ENCODE data around the gene DES.
A peak's percentile ranks its signal among the peaks of the same experiment; 100 is the strongest.

Gene DES

GRCh38 chr2:219418155-219419011 lies at the start of gene DES:
Gene DES (plus strand): TSS chr2:219418377. CDS start chr2:219418463, 86 bp downstream.
- no peak within 1 kb of the TSS for H3K4me3 ChIP-seq (ENCODE audit: low read length)
- TF ChIP-seq ZNF274 (IDR thresholded peaks at IDR 0.05; ENCODE audit: low read depth, low read length), result no peak

DNA sequence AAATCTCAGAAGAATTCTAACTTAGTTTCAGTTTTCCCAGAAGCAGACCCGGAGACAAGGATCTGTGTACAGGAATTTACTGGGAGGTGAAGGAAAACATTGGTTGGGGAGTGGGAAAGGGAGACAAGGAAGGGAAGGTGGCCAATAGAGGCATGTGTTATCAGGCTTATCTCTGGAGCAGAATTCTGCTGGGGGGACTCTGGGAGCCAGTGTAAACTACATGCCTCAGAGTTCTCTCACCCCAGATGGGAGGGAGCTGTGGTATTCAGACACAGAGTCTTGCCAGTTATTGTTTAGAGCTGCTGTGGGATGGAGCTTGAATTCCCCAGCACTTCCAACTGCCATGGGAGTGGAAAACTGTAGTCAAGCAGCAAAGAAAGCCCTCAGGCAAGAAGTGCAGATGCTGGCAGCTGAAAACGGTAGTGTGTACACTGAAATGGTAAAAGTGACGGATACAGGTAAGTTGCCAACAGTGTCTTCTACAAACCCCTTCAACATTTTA lies 49.4 kb upstream of the DES start:
- no peak for TF ChIP-seq ZNF274 (IDR thresholded peaks at IDR 0.05; ENCODE audit: low read depth, low read length)
- H3K4me3 ChIP-seq (ENCODE audit: low read length), result no peak overlapping the region

DNA sequence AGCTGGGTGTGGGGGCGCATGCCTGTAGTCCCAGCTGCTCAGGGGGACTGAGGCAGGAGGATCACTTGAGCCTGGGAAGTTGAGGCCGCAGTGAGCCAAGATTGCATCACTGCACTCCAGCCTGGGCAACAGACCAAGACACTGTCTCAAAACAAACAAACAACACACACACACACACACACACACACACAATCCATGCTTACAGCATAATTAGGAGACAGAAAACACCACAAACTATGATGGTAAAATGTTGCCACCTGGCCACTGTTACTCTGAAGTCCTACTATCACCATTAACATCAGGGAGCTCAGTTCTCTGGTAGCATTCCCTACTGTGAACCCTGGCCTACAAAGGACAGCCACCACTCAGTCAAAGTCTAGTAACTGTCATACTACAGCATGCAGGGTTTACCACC lies 48.7 kb upstream of the DES start:
- no peak overlapping the region for H3K4me3 ChIP-seq (ENCODE audit: low read length)
- no peak for TF ChIP-seq ZNF274 (IDR thresholded peaks at IDR 0.05; ENCODE audit: low read depth, low read length)

GRCh38 chr2:219378163-219378851 lies 39.9 kb upstream of the DES start:
- no peak for TF ChIP-seq ZNF274 (IDR thresholded peaks at IDR 0.05; ENCODE audit: low read depth, low read length)

DNA sequence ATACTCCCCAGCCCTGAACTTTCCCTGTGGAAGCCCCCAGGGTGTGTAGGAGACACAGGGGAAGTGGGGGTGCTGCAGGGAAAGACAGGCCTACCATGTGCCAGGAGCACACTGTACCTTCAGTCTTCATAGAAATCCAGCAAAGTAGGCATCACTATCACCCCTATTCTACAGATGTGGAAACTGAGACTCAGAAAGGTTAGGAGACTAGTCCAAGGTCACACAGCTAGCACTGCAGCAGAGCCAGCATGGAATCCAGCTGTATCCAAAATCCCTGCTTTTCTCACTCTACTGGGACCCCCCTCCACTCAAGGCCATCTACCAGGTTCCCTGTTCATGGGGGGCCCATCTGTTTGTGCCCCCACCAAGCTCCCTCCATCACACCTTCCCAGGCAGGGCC lies 37.3 kb upstream of the DES start:
- no peak overlapping the region for H3K4me3 ChIP-seq (ENCODE audit: low read length)
- no peak for TF ChIP-seq ZNF274 (IDR thresholded peaks at IDR 0.05; ENCODE audit: low read depth, low read length)

More at GRCh38 chr2:219378163-219378851, 39.9 kb upstream of the DES start:
- H3K4me3 ChIP-seq (ENCODE audit: low read length), result no peak overlapping the region

- no peak overlapping the region for H3K4me3 ChIP-seq (ENCODE audit: low read length)
- TF ChIP-seq ZNF274 (IDR thresholded peaks at IDR 0.05; ENCODE audit: low read depth, low read length), result no peak
These were observed 36.7 kb upstream of the DES start for GRCh38 chr2:219381448-219381847.

- no peak overlapping the region for H3K4me3 ChIP-seq (ENCODE audit: low read length)
- TF ChIP-seq ZNF274 (IDR thresholded peaks at IDR 0.05; ENCODE audit: low read depth, low read length), result no peak
These were observed 34.0 kb upstream of the DES start for GRCh38 chr2:219384083-219384713.

DNA sequence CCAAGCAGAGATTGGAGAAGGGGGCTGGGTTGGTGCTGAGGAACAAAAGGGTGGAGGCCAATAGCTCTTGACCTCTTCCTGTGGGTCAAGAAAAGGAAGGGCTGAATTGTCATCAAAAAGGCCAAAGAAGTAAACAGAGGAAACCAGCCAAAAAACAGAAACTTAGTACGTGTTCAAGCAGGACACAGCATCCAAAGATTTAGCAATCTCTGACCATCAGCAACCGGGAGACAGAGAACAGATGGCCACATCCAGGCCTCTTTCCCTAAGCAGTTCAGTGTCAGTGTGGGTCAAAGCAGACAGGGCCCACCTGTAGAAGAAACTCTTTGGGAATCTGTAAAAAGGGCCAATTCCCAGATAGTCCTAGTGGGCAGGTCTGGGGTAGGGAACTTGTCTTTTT lies 33.3 kb upstream of the DES start:
- TF ChIP-seq ZNF274 (IDR thresholded peaks at IDR 0.05; ENCODE audit: low read depth, low read length), result no peak
- H3K4me3 ChIP-seq (ENCODE audit: low read length), result no peak overlapping the region

- no peak overlapping the region for H3K4me3 ChIP-seq (ENCODE audit: low read length)
- no peak for TF ChIP-seq ZNF274 (IDR thresholded peaks at IDR 0.05; ENCODE audit: low read depth, low read length)
These were observed 32.1 kb upstream of the DES start for GRCh38 chr2:219385958-219386520.

- TF ChIP-seq ZNF274 (IDR thresholded peaks at IDR 0.05; ENCODE audit: low read depth, low read length), result no peak
- peak overlapping the region; percentile 91 for H3K4me3 ChIP-seq (ENCODE audit: low read length)
These were observed 31.5 kb upstream of the DES start for GRCh38 chr2:219386532-219387280.

GRCh38 chr2:219387306-219388120 lies 30.7 kb upstream of the DES start, which contains the start of gene DNPEP:
Gene DNPEP (minus strand): TSS chr2:219387912. CDS start chr2:219387794, 118 bp downstream.
- peak within 1 kb of the TSS; percentile 91 for H3K4me3 ChIP-seq (ENCODE audit: low read length)
- TF ChIP-seq ZNF274 (IDR thresholded peaks at IDR 0.05; ENCODE audit: low read depth, low read length), result no peak

DNA sequence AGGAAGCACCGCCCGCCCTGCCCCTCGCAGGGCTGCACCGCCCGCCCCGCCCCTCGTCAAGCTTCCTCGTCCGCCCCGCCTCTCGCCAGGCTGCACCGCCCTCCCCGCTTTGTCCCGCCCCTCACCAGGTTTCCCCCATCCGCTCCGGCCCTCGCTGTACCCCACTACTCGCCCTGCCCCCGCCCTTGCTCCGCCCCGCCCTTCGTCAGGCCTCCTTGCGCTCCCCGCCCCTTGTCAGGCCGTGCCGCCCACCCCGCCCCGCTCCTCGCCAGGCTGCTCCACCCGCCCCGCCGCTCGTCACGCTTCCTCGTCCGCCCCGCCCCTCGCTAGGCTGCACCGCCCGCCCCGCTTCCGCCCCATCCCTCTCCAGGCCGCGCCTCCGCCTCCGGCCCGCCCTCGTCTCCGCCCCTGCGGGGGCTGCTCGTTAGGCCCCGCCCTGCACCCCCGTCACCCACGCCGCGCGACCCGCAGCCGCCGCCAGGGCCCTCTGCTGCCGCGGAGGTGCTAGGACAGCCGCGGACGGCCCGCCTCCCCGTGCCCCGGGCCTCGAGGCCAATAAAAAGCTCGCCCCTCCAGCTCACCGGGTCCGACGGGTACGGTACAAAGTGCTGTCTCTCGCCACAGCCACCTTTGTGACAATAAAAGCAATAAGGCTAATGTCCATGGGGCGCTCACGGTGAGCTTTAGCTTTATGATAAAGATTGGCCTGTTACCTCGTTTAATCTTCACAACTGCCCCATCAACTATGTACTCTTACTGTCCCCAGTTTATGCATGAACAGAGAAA lies 29.9 kb upstream of the DES start:
- peak overlapping the region; percentile 68; the same call in 1 of the 2 replicates for H3K4me3 ChIP-seq (ENCODE audit: low read length)
- TF ChIP-seq ZNF274 (IDR thresholded peaks at IDR 0.05; ENCODE audit: low read depth, low read length), result no peak
